ENCODE measurements around the gene TWNK. TPM values are rescaled to one million over a fixed set of nuclear protein-coding genes. Genes with fewer than 3 reads are reported as not detected.
"Not testable (repeated sequence)": the region's sequence is repeated elsewhere in the genome, so short reads cannot be mapped to it uniquely, and the experiment has no call there.

Gene TWNK
- total RNA-seq, 4 donors from 2014 or later: 5.0 to 13.9 (median 6.5) TPM

DNA sequence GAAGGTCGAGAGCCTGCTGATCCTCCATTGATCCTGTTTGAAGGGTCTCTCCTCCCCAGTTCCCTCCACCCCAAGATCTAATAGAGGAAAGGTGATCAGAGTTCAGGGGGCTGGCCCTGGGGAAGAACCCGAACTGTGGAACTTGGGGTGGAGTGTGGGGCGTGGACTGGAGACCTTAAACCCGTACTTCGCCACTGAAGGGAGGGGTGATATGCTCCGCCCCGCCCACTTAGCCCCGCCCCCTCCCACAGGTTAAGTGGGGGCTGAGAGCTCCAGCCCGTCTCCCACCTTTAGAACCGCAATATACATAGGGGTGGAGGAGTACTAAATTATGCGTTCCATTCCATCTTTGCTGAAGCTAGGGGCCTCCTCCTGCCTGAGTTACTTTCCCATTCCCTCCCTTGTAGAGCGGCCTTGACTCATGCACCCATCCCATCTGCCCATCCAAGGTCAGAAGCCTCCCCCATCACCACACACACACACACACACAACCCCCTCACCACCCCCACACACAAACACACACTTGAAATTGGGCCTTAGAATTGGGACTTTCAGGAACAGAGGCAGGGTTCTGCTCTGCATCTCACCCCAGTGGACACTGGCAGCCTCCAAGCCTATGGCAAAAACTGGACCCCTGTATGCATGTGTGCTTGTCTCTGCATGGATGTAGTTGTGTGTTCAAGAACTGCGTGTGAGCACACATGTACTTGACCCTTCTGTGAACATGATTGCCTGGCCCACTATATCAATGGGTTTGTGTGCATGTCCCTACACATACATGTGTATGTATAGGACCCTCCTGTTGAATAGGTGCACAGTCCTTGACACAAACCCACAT lies 17.0 kb upstream of the TWNK start:
- H3K36me3 ChIP-seq: peaks cover 0 to 13% (median 0%) of the 10 kb centered on the region in 3 donors
- TF ChIP-seq, protein P1, sequence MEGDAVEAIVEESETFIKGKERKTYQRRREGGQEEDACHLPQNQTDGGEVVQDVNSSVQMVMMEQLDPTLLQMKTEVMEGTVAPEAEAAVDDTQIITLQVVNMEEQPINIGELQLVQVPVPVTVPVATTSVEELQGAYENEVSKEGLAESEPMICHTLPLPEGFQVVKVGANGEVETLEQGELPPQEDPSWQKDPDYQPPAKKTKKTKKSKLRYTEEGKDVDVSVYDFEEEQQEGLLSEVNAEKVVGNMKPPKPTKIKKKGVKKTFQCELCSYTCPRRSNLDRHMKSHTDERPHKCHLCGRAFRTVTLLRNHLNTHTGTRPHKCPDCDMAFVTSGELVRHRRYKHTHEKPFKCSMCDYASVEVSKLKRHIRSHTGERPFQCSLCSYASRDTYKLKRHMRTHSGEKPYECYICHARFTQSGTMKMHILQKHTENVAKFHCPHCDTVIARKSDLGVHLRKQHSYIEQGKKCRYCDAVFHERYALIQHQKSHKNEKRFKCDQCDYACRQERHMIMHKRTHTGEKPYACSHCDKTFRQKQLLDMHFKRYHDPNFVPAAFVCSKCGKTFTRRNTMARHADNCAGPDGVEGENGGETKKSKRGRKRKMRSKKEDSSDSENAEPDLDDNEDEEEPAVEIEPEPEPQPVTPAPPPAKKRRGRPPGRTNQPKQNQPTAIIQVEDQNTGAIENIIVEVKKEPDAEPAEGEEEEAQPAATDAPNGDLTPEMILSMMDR (IDR thresholded peaks at IDR 0.05): no peak
- TF ChIP-seq POLR2A (IDR thresholded peaks at IDR 0.05): no peak
- H3K27ac ChIP-seq: peak overlapping the region in 1 of 4 donors; percentile 36
- peak overlapping the region; percentile 41 to 69 (median 64) for H3K4me3 ChIP-seq
- H3K4me1 ChIP-seq: peaks cover 12 to 20% (median 15%) of the 10 kb centered on the region in 3 donors
- H3K27me3 ChIP-seq: no peaks in the 10 kb centered on the region
- intact Hi-C loops (cut with DNase I): no loop called here
- WGBS, 2 donors: 46 to 50% methylated on average over 3 to 5 of the region's 13 CpGs
- no peak for DNase-seq
- no peaks in the 10 kb centered on the region for H3K9me3 ChIP-seq

DNA sequence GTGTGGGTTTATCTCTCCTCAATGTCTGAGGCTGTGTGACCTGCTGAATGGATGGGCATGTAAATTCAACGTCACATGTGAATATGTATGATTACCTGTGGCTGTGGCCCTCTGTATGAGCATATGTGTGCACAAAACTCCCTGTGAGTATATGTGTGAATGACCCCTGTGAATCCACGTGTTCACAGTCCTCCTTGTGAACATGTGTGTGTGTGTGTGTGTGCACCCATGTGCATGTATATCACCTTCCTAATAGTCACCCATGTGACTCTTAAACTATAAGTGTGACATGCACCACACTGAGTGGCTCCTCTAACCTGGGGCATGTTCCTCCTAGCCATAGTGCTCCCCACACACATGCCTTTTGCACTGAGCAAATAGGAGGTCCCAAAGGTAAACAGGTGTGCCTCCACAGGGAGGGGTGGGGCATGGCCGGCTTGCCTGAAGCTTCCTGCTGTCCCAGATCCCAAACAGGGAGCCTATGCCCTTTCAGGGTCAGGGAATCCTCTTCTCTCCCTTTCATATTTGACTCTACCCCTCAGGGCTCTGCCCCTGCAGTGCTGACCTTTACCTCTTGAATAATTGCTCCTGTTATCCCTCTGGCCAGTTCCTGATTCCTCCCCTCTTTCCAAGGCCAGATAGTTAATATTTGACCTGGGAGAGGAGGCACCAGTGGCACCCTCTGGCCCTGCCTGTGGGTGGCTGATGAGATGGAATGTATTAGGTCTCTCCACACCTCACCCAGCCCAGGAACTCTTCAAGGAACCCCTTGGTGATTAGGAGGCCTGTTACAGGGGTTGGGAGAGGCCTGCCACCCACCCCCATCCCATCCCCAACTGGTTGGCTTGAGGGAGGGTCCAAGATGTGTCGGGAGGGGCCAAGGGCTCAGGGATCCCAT lies 16.2 kb upstream of the TWNK start:
- TF ChIP-seq POLR2A (IDR thresholded peaks at IDR 0.05): no peak
- intact Hi-C loops (cut with DNase I): no loop called here
- Histone ChIP-seq H3K36me3 (peaks cover 0 to 7% (median 0%) of the 10 kb centered on the region in 3 donors), H3K27me3 (no peaks in the 10 kb centered on the region), H3K4me3 (no peak overlapping the region), H3K4me1 (peaks cover 12 to 20% (median 15%) of the 10 kb centered on the region in 3 donors), H3K9me3 (no peaks in the 10 kb centered on the region), H3K27ac (no peak overlapping the region)
- no peak for DNase-seq
- WGBS, 2 donors: 36 to 50% methylated on average over 3 of the region's 4 CpGs

DNA sequence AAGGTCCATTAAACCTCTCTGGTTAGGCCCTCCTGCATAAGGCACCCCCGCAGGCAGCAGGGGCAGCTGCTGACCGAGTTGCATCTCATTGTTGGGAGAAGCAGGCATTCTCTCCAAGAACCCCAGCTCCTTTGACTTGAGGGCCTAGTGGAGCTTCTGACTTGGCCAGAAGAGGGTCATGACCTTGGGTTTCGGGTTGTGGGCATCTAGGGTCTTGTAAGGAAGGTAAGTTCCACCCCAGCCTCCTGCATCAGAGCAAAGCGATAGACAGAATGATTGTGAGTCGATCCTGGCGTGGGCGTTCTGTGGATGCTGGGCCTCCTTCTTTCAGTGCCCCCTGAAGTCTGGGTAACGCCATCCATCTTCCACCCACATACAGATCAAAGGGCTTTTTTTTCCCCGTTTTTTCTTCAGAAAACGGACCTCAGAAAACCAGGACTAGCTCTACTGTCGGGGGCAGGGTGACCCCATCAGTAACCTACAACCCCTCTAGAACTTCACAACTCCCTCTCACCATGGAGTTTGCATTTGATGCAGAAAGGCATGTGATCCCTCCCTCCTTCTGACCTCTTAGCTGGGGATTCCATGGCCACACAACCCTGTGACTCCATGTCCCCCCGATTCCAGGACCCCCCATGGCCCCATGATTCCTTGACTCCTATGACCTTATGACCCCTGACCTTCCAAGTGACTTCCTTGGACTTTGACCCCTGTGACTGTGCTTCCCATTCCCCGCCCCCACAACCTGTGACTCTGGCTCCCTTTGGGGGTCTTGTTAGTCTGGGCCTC lies 15.0 kb upstream of the TWNK start:
- H3K4me3 ChIP-seq: no peak overlapping the region
- H3K27me3 ChIP-seq: no peaks in the 10 kb centered on the region
- no peak overlapping the region for H3K27ac ChIP-seq
- H3K4me1 ChIP-seq: peaks cover 12 to 20% (median 15%) of the 10 kb centered on the region in 3 donors
- WGBS, 2 donors: 68 to 71% methylated on average over 12 to 13 of the region's 13 CpGs
- H3K36me3 ChIP-seq: peaks cover 0 to 2% (median 0%) of the 10 kb centered on the region in 3 donors
- intact Hi-C loops (cut with DNase I): no loop called here
- no peak for DNase-seq
- TF ChIP-seq POLR2A (IDR thresholded peaks at IDR 0.05): no peak
- TF ChIP-seq, protein P1 (IDR thresholded peaks at IDR 0.05): no peak
- no peaks in the 10 kb centered on the region for H3K9me3 ChIP-seq

DNA sequence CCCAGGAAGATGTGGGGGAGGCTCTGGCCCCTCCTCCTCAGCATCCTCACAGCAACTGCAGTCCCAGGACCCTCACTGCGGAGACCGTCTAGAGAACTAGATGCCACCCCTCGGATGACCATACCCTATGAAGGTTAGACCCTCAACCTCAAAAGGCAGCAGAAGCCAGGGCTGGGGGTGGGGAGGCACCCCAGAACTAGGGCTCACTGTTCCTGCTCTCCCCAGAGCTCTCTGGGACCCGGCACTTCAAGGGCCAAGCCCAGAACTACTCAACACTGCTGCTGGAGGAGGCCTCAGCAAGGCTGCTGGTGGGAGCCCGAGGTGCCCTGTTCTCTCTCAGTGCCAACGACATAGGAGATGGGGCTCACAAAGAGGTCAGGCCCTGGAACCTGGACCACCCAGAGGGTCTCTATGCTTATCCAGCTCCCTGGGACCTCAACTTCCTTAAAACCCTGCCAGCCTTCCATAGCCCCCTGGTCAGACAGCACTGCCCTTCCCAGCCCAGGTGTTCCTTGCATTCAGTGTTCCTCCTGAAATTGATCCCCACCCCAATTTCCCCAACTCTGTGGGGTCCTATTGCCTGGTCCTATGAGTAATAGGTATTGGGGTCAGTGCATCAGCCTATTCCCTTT lies 14.3 kb upstream of the TWNK start:
- H3K27me3 ChIP-seq: no peaks in the 10 kb centered on the region
- intact Hi-C loops (cut with DNase I): no loop called here
- peaks cover 0 to 7% (median 0%) of the 10 kb centered on the region in 3 donors for H3K36me3 ChIP-seq
- no peak overlapping the region for H3K27ac ChIP-seq
- WGBS, 2 donors: 88 to 100% methylated on average over 3 to 4 of the region's 6 CpGs
- no peaks in the 10 kb centered on the region for H3K9me3 ChIP-seq
- no peak for DNase-seq
- peaks cover 12 to 20% (median 15%) of the 10 kb centered on the region in 3 donors for H3K4me1 ChIP-seq
- H3K4me3 ChIP-seq: no peak overlapping the region
- no peak for TF ChIP-seq POLR2A (IDR thresholded peaks at IDR 0.05)
- TF ChIP-seq, protein P1 (IDR thresholded peaks at IDR 0.05): no peak

DNA sequence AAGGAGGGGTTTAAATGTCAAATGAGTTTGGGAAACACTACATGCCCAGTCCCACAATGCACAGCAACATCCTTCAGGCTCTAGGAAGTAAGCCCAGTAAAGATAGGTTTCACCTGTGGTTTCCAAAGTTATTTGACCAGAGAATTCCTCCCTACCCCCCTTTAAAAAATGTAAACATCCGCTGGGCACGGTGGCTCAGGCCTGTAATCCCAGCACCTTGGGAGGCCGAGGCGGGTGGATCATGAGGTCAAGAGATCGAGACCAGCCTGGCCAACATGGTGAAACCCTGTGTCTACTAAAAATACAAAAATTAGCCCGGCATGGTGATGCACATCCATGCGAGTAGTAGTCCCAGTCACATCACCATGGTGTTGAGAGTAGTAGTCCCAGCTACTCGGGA lies 11.9 kb upstream of the TWNK start:
- H3K27ac ChIP-seq; H3K27me3 ChIP-seq; H3K9me3 ChIP-seq; intact Hi-C loops (cut with DNase I); H3K4me1 ChIP-seq; H3K4me3 ChIP-seq; DNase-seq: not testable (repeated sequence)
- 85 to 87% methylated on average over 6 to 8 of the region's 8 CpGs for WGBS, 2 donors
- peaks cover 0 to 31% (median 0%) of the 10 kb centered on the region in 3 donors for H3K36me3 ChIP-seq
